ENCODE measurements around the gene ANKRD18A.

ANKRD18A gene

GRCh38 chr9:38642951-38643814 is 22.8 kb upstream of the ANKRD18A start:
- Histone ChIP-seq H2AFZ (ENCODE audit: low read depth, low read length) (no peak overlapping the region), H3K4me1 (ENCODE audit: insufficient read depth, low read length) (no peaks in the 10 kb centered on the region), H3K9me3 (ENCODE audit: low read length) (no peaks in the 10 kb centered on the region), H3K4me3 (ENCODE audit: low read length) (no peak overlapping the region), H3K36me3 (ENCODE audit: insufficient read depth, low read length) (no peaks in the 10 kb centered on the region), H3K27me3 (ENCODE audit: insufficient read depth, low read length) (no peaks in the 10 kb centered on the region)

GRCh38 chr9:38641985-38642864 is 21.8 kb upstream of the ANKRD18A start:
- H3K27me3 ChIP-seq (ENCODE audit: insufficient read depth, low read length), result no peaks in the 10 kb centered on the region
- H3K4me1 ChIP-seq (ENCODE audit: insufficient read depth, low read length), result no peaks in the 10 kb centered on the region
- H3K36me3 ChIP-seq (ENCODE audit: insufficient read depth, low read length), result no peaks in the 10 kb centered on the region
- H3K9me3 ChIP-seq (ENCODE audit: low read length), result no peaks in the 10 kb centered on the region
- no peak overlapping the region for H3K4me3 ChIP-seq (ENCODE audit: low read length)
- no peak overlapping the region for H2AFZ ChIP-seq (ENCODE audit: low read depth, low read length)

GRCh38 chr9:38641142-38641541 is 20.7 kb upstream of the ANKRD18A start:
- Histone ChIP-seq H3K4me3 (ENCODE audit: low read length) (no peak overlapping the region), H2AFZ (ENCODE audit: low read depth, low read length) (no peak overlapping the region), H3K36me3 (ENCODE audit: insufficient read depth, low read length) (no peaks in the 10 kb centered on the region), H3K27me3 (ENCODE audit: insufficient read depth, low read length) (no peaks in the 10 kb centered on the region), H3K4me1 (ENCODE audit: insufficient read depth, low read length) (no peaks in the 10 kb centered on the region), H3K9me3 (ENCODE audit: low read length) (no peaks in the 10 kb centered on the region)

GRCh38 chr9:38639577-38639940 is 19.2 kb upstream of the ANKRD18A start:
- Histone ChIP-seq H3K27me3 (ENCODE audit: insufficient read depth, low read length) (no peaks in the 10 kb centered on the region), H3K9me3 (ENCODE audit: low read length) (no peaks in the 10 kb centered on the region), H3K36me3 (ENCODE audit: insufficient read depth, low read length) (no peaks in the 10 kb centered on the region), H3K4me3 (ENCODE audit: low read length) (no peak overlapping the region), H3K4me1 (ENCODE audit: insufficient read depth, low read length) (no peaks in the 10 kb centered on the region), H2AFZ (ENCODE audit: low read depth, low read length) (no peak overlapping the region)

- no peak overlapping the region for H2AFZ ChIP-seq (ENCODE audit: low read depth, low read length)
Observed at GRCh38 chr9:38638881-38639576, 18.6 kb upstream of the ANKRD18A start.

GRCh38 chr9:38634315-38634714 is 13.9 kb upstream of the ANKRD18A start:
- Histone ChIP-seq H3K4me3 (ENCODE audit: low read length) (no peak overlapping the region), H3K4me1 (ENCODE audit: insufficient read depth, low read length) (peaks cover 6% of the 10 kb centered on the region), H2AFZ (ENCODE audit: low read depth, low read length) (no peak overlapping the region), H3K9me3 (ENCODE audit: low read length) (no peaks in the 10 kb centered on the region), H3K27me3 (ENCODE audit: insufficient read depth, low read length) (no peaks in the 10 kb centered on the region), H3K36me3 (ENCODE audit: insufficient read depth, low read length) (no peaks in the 10 kb centered on the region)

More at GRCh38 chr9:38638881-38639576, 18.6 kb upstream of the ANKRD18A start:
- no peaks in the 10 kb centered on the region for H3K9me3 ChIP-seq (ENCODE audit: low read length)
- no peaks in the 10 kb centered on the region for H3K27me3 ChIP-seq (ENCODE audit: insufficient read depth, low read length)
- H3K4me1 ChIP-seq (ENCODE audit: insufficient read depth, low read length), result no peaks in the 10 kb centered on the region
- no peaks in the 10 kb centered on the region for H3K36me3 ChIP-seq (ENCODE audit: insufficient read depth, low read length)
- H3K4me3 ChIP-seq (ENCODE audit: low read length), result no peak overlapping the region

GRCh38 chr9:38629511-38629910 is 9.1 kb upstream of the ANKRD18A start:
- no peaks in the 10 kb centered on the region for H3K27me3 ChIP-seq (ENCODE audit: insufficient read depth, low read length)
- H2AFZ ChIP-seq (ENCODE audit: low read depth, low read length), result no peak overlapping the region
- H3K4me1 ChIP-seq (ENCODE audit: insufficient read depth, low read length), result peaks cover 6% of the 10 kb centered on the region
- H3K9me3 ChIP-seq (ENCODE audit: low read length), result no peaks in the 10 kb centered on the region
- no peaks in the 10 kb centered on the region for H3K36me3 ChIP-seq (ENCODE audit: insufficient read depth, low read length)
- H3K4me3 ChIP-seq (ENCODE audit: low read length), result no peak overlapping the region

GRCh38 chr9:38626006-38626405 is 5.6 kb upstream of the ANKRD18A start:
- Histone ChIP-seq H3K27me3 (ENCODE audit: insufficient read depth, low read length) (peaks cover 10% of the 10 kb centered on the region), H3K36me3 (ENCODE audit: insufficient read depth, low read length) (no peaks in the 10 kb centered on the region), H3K4me1 (ENCODE audit: insufficient read depth, low read length) (peaks cover 3% of the 10 kb centered on the region), H2AFZ (ENCODE audit: low read depth, low read length) (no peak overlapping the region), H3K9me3 (ENCODE audit: low read length) (peaks cover 3% of the 10 kb centered on the region), H3K4me3 (ENCODE audit: low read length) (no peak overlapping the region)

GRCh38 chr9:38622951-38623350 is 2.6 kb upstream of the ANKRD18A start:
- no peak overlapping the region for H3K4me3 ChIP-seq (ENCODE audit: low read length)
- no peak overlapping the region for H2AFZ ChIP-seq (ENCODE audit: low read depth, low read length)
- H3K36me3 ChIP-seq (ENCODE audit: insufficient read depth, low read length), result no peaks in the 10 kb centered on the region
- H3K9me3 ChIP-seq (ENCODE audit: low read length), result peaks cover 3% of the 10 kb centered on the region
- H3K4me1 ChIP-seq (ENCODE audit: insufficient read depth, low read length), result peaks cover 5% of the 10 kb centered on the region
- H3K27me3 ChIP-seq (ENCODE audit: insufficient read depth, low read length), result peaks cover 16% of the 10 kb centered on the region

- Histone ChIP-seq H3K36me3 (ENCODE audit: insufficient read depth, low read length) (no peaks in the 10 kb centered on the region), H3K9me3 (ENCODE audit: low read length) (peaks cover 3% of the 10 kb centered on the region), H2AFZ (ENCODE audit: low read depth, low read length) (no peak overlapping the region), H3K4me1 (ENCODE audit: insufficient read depth, low read length) (peaks cover 5% of the 10 kb centered on the region), H3K4me3 (ENCODE audit: low read length) (peak overlapping the region; percentile 4), H3K27me3 (ENCODE audit: insufficient read depth, low read length) (peaks cover 16% of the 10 kb centered on the region)
Observed at GRCh38 chr9:38622288-38622674, 1.9 kb upstream of the ANKRD18A start.

- Histone ChIP-seq H3K9me3 (ENCODE audit: low read length) (peaks cover 3% of the 10 kb centered on the region), H3K27me3 (ENCODE audit: insufficient read depth, low read length) (peaks cover 16% of the 10 kb centered on the region), H3K4me1 (ENCODE audit: insufficient read depth, low read length) (peaks cover 5% of the 10 kb centered on the region), H3K36me3 (ENCODE audit: insufficient read depth, low read length) (no peaks in the 10 kb centered on the region), H2AFZ (ENCODE audit: low read depth, low read length) (peak overlapping the region; percentile 87), H3K4me3 (ENCODE audit: low read length) (peak overlapping the region; percentile 48)
Observed at GRCh38 chr9:38621434-38622287, 1.3 kb upstream of the ANKRD18A start.

All from neuron (in vitro differentiated cells).